ENCODE measurements around the gene SLC9C1. TPM values are rescaled to one million over a fixed set of nuclear protein-coding genes. Genes with fewer than 3 reads are reported as not detected.
"Not testable (repeated sequence)": the region's sequence is repeated elsewhere in the genome, so short reads cannot be mapped to it uniquely, and the experiment has no call there.

SLC9C1 gene
- total RNA-seq, 2 donors from 2014 or later, result not detected

GRCh38 chr3:112260563-112260962 lies 33.5 kb downstream of the SLC9C1 start:
- ATAC-seq, result peak in 1 of 2 donors; percentile 77
- no peak for DNase-seq (ENCODE audit: low spot score in 2 of 2)
- Mint-ChIP-seq H3K9me3 (peaks cover under 1 to 18% of the 10 kb centered on the region in 2 donors), H3K36me3 (peaks cover 0 to 3% of the 10 kb centered on the region in 2 donors), H3K27ac (no peak overlapping the region)

- Mint-ChIP-seq H3K27ac (no peak overlapping the region), H3K9me3 (peaks cover 22 to 33% of the 10 kb centered on the region in 2 donors), H3K36me3 (peaks cover 17 to 20% of the 10 kb centered on the region in 2 donors)
- ATAC-seq, result no peak
- no peak for DNase-seq (ENCODE audit: low spot score in 2 of 2)
Observed at GRCh38 chr3:112253301-112253971, 40.6 kb downstream of the SLC9C1 start.

- DNase-seq (ENCODE audit: low spot score in 2 of 2) (no peak), ATAC-seq (no peak)
- peaks cover 3 to 5% of the 10 kb centered on the region in 2 donors for H3K9me3 Mint-ChIP-seq
- peaks cover 0 to 6% of the 10 kb centered on the region in 2 donors for H3K36me3 Mint-ChIP-seq
- H3K27ac Mint-ChIP-seq, result no peak overlapping the region
Observed at GRCh38 chr3:112247900-112248299, 46.1 kb downstream of the SLC9C1 start.

GRCh38 chr3:112247350-112247749 lies 46.7 kb downstream of the SLC9C1 start:
- DNase-seq (ENCODE audit: low spot score in 2 of 2) (no peak), ATAC-seq (no peak)
- Mint-ChIP-seq H3K36me3 (peaks cover 0 to 6% of the 10 kb centered on the region in 2 donors), H3K27ac (no peak overlapping the region), H3K9me3 (peaks cover 3 to 5% of the 10 kb centered on the region in 2 donors)

GRCh38 chr3:112233083-112233482 lies 60.9 kb downstream of the SLC9C1 start:
- ATAC-seq (no peak), DNase-seq (ENCODE audit: low spot score in 2 of 2) (no peak)
- Mint-ChIP-seq H3K27ac (no peak overlapping the region), H3K36me3 (peaks cover 3 to 14% of the 10 kb centered on the region in 2 donors), H3K9me3 (peaks cover 0 to 13% of the 10 kb centered on the region in 2 donors)

- DNase-seq (ENCODE audit: low spot score in 2 of 2) (peak in 1 of 2 donors; percentile 5), ATAC-seq (peak in 1 of 2 donors; percentile 88)
- H3K9me3 Mint-ChIP-seq, result peaks cover 0 to 13% of the 10 kb centered on the region in 2 donors
- H3K27ac Mint-ChIP-seq, result peak overlapping the region in 1 of 2 donors; percentile 13
- H3K36me3 Mint-ChIP-seq, result peaks cover 0 to 8% of the 10 kb centered on the region in 2 donors
Observed at GRCh38 chr3:112231727-112232126, 62.3 kb downstream of the SLC9C1 start.

GRCh38 chr3:112230033-112230432 lies 64.0 kb downstream of the SLC9C1 start:
- DNase-seq (ENCODE audit: low spot score in 2 of 2) (no peak), ATAC-seq (no peak)
- peaks cover 2 to 11% of the 10 kb centered on the region in 2 donors for H3K36me3 Mint-ChIP-seq
- no peak overlapping the region for H3K27ac Mint-ChIP-seq
- H3K9me3 Mint-ChIP-seq, result peaks cover 0 to 15% of the 10 kb centered on the region in 2 donors

- H3K27ac Mint-ChIP-seq, result no peak overlapping the region
- peaks cover 6 to 24% of the 10 kb centered on the region in 2 donors for H3K9me3 Mint-ChIP-seq
- DNase-seq (ENCODE audit: low spot score in 2 of 2), result no peak
- peaks cover 14 to 23% of the 10 kb centered on the region in 2 donors for H3K36me3 Mint-ChIP-seq
- ATAC-seq, result no peak
Observed at GRCh38 chr3:112228786-112229185, 65.2 kb downstream of the SLC9C1 start.

- Mint-ChIP-seq H3K9me3 (peaks cover 0 to 10% of the 10 kb centered on the region in 2 donors), H3K27ac (no peak overlapping the region), H3K36me3 (peaks cover 8 to 12% of the 10 kb centered on the region in 2 donors)
- DNase-seq (ENCODE audit: low spot score in 2 of 2), result no peak
- no peak for ATAC-seq
Observed at GRCh38 chr3:112200317-112200666, 93.7 kb downstream of the SLC9C1 start.

GRCh38 chr3:112199622-112200316 lies 94.2 kb downstream of the SLC9C1 start:
- H3K27ac Mint-ChIP-seq, result no peak overlapping the region
- ATAC-seq, result no peak
- H3K36me3 Mint-ChIP-seq, result peaks cover 8 to 17% of the 10 kb centered on the region in 2 donors
- DNase-seq (ENCODE audit: low spot score in 2 of 2), result no peak
- peaks cover 0 to 14% of the 10 kb centered on the region in 2 donors for H3K9me3 Mint-ChIP-seq

- peaks cover 19 to 35% of the 10 kb centered on the region in 2 donors for H3K9me3 Mint-ChIP-seq
- H3K27ac Mint-ChIP-seq, result no peak overlapping the region
- DNase-seq (ENCODE audit: low spot score in 2 of 2) (no peak), ATAC-seq (no peak)
- peaks cover 24 to 34% of the 10 kb centered on the region in 2 donors for H3K36me3 Mint-ChIP-seq
Observed at GRCh38 chr3:112197131-112197530, 96.9 kb downstream of the SLC9C1 start.

- H3K36me3 Mint-ChIP-seq, result peaks cover 12 to 15% of the 10 kb centered on the region in 2 donors
- ATAC-seq (no peak), DNase-seq (ENCODE audit: low spot score in 2 of 2) (no peak)
- peaks cover 4 to 9% of the 10 kb centered on the region in 2 donors for H3K9me3 Mint-ChIP-seq
- no peak overlapping the region for H3K27ac Mint-ChIP-seq
Observed at GRCh38 chr3:112187300-112187699, 106.7 kb downstream of the SLC9C1 start.

GRCh38 chr3:112185423-112186035 lies 108.5 kb downstream of the SLC9C1 start:
- ATAC-seq; DNase-seq (ENCODE audit: low spot score in 2 of 2); H3K9me3 Mint-ChIP-seq; H3K27ac Mint-ChIP-seq: not testable (repeated sequence)
- peaks cover 8 to 11% of the 10 kb centered on the region in 2 donors for H3K36me3 Mint-ChIP-seq

- ATAC-seq (no peak), DNase-seq (ENCODE audit: low spot score in 2 of 2) (no peak)
- Mint-ChIP-seq H3K27ac (no peak overlapping the region), H3K36me3 (no peaks in the 10 kb centered on the region), H3K9me3 (peaks cover 0 to 4% of the 10 kb centered on the region in 2 donors)
Observed at GRCh38 chr3:112175646-112176045, 118.4 kb downstream of the SLC9C1 start.

- Mint-ChIP-seq H3K36me3 (no peaks in the 10 kb centered on the region), H3K9me3 (peaks cover 0 to 4% of the 10 kb centered on the region in 2 donors), H3K27ac (no peak overlapping the region)
- DNase-seq (ENCODE audit: low spot score in 2 of 2) (no peak), ATAC-seq (no peak)
Observed at GRCh38 chr3:112175037-112175436, 119.0 kb downstream of the SLC9C1 start.

GRCh38 chr3:112171144-112171543 lies 122.9 kb downstream of the SLC9C1 start:
- Mint-ChIP-seq H3K27ac (no peak overlapping the region), H3K9me3 (peaks cover 2 to 3% of the 10 kb centered on the region in 2 donors), H3K36me3 (peaks cover 3% of the 10 kb centered on the region in 2 donors)
- ATAC-seq (no peak), DNase-seq (ENCODE audit: low spot score in 2 of 2) (no peak)

GRCh38 chr3:112170046-112170445 lies 124.0 kb downstream of the SLC9C1 start:
- DNase-seq (ENCODE audit: low spot score in 2 of 2) (no peak), ATAC-seq (no peak)
- no peak overlapping the region for H3K27ac Mint-ChIP-seq
- H3K9me3 Mint-ChIP-seq, result peaks cover 4% of the 10 kb centered on the region in 2 donors
- peaks cover 5 to 10% of the 10 kb centered on the region in 2 donors for H3K36me3 Mint-ChIP-seq
